ENCODE data around the gene FAM136A. TPM values are rescaled to one million over a fixed set of nuclear protein-coding genes. Genes with fewer than 3 reads are reported as not detected.
"Not testable (repeated sequence)": the region's sequence is repeated elsewhere in the genome, so short reads cannot be mapped to it uniquely, and the experiment has no call there.

The FAM136A gene
- total RNA-seq, 1 donor from 2014 or later, result 26.0 TPM

DNA sequence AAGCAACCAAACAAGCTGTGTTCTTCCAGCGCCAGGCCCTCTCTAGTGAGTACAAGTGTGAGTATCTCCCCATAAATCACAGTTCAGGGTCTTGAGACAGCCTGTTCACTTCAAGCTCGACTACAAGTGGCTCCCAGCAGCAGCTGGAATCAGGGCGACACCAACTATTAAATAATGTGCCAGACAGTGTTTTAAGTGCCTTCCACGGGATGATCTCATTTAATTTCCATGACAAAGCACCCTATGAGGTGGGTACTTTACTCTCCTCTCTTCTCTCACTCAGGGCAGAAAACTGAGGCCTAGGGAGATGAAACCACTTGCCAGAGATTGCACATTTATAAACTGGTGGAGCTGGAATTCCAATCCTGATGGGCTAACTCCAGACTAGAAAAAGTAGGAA lies 2.6 kb upstream of the FAM136A start:
- intact Hi-C loops (cut with DNase I), result loop anchor here (1.0 to 5.0 kb wide), 4 partner anchors 57 to 392 kb away; partner anchors contain the start of genes C2orf42 and TIA1
- DNase-seq (ENCODE audit: missing footprints) (no peak), ATAC-seq (no peak)

DNA sequence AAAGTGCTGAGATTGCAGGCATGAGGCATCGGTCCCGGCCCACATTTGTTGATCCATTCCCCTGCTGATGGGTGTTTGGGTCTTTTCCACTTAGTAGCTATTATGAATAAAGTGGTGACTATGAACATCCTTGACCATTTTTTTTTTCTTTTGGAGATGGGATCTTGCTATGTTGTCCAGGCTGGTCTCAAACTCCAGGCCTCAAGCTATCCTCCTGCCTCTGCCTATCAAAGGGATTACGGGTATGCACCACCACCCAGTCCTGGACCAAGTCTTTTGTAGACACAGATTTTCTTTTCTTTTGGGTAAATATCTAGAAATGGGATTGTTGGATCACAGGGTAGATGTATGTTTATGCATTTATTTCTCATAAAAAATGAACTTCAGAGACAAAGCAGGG lies 1.3 kb upstream of the FAM136A start:
- intact Hi-C loops (cut with DNase I), result loop anchor here (5.0 kb wide), 3 partner anchors 56 to 391 kb away; partner anchors contain the start of genes C2orf42 and TIA1
- ATAC-seq (no peak), DNase-seq (ENCODE audit: missing footprints) (no peak)

DNA sequence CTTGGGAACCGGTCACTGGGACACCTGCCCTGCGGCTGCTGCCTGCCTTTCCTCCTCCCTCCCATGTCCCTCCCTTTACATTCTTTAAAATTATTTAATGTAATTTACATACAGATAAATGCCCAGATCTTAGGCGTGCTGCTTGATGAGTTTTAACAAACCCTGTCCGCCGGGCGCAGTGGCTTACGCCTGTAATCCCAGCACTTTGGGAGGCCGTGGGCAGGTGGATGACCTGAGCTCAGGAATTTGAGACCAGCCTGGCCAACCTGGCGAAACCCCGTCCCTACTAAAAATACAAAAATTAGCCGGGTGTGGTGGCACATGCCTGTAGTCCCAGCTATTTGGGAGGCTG lies 304 bp upstream of the FAM136A start:
- not testable (repeated sequence) for ATAC-seq; DNase-seq (ENCODE audit: missing footprints)
- intact Hi-C loops (cut with DNase I), result loop anchor here (5.0 kb wide), 3 partner anchors 55 to 390 kb away; partner anchors contain the start of genes C2orf42 and TIA1

DNA sequence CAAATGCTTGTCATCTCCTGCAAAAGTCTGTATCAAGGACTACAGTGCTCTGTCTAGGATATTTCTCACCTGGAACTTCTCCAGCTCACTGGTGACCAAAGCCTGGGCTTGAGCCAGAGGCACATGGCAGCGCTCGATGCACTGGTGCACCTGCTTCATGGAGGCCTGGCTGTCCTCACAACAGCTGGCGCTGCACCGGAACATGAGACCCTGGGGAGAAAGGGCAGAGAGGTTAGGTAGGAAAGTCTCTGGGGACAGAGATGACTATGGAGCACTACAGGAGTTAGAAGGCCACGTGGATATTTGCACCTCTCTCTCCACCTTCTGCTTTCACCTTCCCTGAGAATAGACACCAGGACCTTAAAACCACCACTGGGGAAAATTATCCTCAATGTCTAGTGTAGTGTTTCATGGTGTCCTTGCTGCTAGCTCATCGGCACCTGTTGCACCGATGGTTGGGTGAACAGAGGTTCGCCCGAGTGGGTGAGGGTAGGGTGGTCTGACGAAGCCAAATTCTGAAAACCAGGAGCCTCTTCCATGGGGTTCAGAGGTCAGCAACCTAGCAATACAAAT lies 1.0 kb downstream of the FAM136A start:
- intact Hi-C loops (cut with DNase I), result loop anchor here (5.0 kb wide), 3 partner anchors 54 to 389 kb away; partner anchors contain the start of genes C2orf42 and TIA1
- no peak for DNase-seq (ENCODE audit: missing footprints)
- no peak for ATAC-seq

DNA sequence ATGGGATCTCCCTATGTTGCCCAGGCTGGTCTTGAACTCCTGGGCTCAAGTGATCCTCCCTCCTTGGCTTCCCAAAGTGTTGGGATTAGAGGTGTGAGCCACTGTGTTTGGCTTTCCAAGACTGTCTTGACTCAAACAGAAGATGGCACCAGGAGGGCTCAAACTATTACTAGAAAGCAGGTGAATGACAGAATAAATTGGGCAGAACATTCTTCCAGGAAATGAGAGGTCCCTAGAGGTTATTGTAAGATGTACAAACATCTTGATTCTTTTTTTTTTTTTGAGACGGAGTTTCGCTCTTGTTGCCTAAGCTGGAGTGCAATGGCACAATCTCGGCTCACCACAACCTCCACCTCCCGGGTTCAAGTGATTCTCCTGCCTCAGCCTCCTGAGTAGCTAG lies 4.0 kb downstream of the FAM136A start:
- ATAC-seq; intact Hi-C loops (cut with DNase I); DNase-seq (ENCODE audit: missing footprints): not testable (repeated sequence)

DNA sequence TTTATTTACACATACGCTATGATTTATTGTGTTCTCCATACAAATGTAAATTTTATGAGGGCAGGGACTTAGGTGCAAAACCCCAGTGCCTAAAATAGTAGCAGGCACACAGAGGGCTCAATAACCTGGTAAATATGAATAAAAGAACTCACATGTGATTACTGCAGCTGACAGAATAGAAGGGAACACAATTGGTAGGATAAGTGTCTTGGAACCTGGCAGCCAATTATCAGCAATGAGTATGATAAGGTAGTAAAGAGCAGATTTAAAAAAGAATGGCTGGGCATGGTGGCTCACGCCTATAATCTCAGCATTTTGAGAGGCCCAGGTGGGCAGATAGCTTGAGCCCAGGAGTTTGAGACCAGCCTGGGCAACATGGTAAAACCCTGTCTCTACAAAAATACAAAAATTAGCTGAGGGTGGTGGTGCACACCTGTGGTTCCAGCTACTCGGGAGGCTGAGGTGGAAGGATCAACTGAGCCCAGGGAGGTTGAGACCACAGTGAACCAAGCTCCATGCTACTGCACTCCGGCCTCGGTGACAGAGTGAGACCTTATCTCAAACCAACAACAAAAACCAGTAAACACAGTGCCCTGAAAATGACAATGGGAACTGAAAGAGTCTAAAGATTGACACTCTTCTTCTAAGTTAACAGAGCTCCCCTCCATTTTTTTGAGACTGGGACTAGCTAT lies 18.2 kb downstream of the FAM136A start:
- DNase-seq (ENCODE audit: missing footprints) (no peak), ATAC-seq (peak; percentile 49)
- intact Hi-C loops (cut with DNase I), result no loop called here

DNA sequence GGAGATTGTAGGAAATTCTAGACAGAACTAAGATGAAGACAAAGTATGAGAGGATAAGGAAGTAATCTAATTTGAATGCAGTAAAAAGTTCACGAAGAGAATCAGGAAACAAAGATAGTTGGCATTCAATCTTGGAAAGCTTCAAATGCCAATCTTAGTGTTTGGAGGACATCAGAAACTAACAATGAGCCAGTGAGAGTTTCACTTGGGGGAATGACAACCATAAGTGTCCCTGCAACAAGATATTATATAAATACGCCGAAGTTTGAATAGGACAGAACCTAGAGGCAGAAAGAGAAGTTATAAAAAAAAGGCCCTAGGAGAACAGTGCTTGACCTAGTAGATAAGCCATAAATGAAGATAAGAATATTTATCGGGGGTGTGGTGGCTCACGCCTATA lies 19.4 kb downstream of the FAM136A start:
- intact Hi-C loops (cut with DNase I), result no loop called here
- ATAC-seq, result peak; percentile 38
- no peak for DNase-seq (ENCODE audit: missing footprints)

DNA sequence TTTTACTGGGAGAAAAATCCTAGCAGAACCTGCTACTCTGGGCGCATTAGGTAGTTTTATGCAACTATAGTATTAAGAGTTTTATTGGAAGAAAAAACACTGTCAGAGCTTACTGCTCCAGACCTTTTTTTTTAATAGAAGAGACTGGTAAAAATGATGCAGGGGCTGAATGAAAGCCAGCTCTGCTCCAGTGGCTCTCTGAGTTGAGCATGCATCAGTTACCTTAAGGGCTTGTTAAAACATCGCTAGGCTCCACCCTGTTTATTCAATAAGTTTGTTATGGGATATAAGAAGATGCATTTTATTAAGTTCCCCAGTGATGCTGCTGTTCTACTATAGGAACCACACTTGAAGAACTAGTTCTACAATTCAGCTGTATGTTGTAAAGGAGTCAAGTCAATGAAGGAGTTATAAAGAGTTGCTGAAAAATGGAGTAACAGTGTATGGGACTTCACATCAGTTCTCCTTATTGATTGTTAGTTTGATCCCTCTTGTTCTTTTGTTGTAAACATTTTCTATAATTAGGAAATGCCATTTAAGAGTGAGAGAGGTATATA lies 21.5 kb downstream of the FAM136A start:
- DNase-seq (ENCODE audit: missing footprints) (no peak), ATAC-seq (no peak)
- intact Hi-C loops (cut with DNase I), result no loop called here

DNA sequence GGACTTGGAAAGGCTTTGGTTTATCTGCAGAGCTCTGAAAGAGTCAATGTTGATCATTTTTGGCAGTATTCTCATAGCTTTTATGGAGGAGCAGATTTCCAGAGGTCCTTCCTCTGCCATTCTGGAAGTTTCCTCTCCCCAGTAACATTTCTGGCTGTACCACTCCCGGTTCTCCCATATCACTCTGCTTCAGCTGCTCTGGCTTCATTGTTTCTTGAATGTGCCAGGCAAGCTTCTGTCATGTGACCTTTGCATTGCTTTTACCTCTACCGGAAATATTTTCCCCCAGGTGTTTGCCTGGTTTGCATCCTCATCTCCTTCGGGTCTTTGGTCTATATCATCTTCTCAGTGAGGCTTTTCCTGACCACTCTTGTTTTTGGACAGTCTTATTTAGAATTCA lies 31.5 kb downstream of the FAM136A start:
- ATAC-seq, result no peak
- intact Hi-C loops (cut with DNase I), result no loop called here
- no peak for DNase-seq (ENCODE audit: missing footprints)

DNA sequence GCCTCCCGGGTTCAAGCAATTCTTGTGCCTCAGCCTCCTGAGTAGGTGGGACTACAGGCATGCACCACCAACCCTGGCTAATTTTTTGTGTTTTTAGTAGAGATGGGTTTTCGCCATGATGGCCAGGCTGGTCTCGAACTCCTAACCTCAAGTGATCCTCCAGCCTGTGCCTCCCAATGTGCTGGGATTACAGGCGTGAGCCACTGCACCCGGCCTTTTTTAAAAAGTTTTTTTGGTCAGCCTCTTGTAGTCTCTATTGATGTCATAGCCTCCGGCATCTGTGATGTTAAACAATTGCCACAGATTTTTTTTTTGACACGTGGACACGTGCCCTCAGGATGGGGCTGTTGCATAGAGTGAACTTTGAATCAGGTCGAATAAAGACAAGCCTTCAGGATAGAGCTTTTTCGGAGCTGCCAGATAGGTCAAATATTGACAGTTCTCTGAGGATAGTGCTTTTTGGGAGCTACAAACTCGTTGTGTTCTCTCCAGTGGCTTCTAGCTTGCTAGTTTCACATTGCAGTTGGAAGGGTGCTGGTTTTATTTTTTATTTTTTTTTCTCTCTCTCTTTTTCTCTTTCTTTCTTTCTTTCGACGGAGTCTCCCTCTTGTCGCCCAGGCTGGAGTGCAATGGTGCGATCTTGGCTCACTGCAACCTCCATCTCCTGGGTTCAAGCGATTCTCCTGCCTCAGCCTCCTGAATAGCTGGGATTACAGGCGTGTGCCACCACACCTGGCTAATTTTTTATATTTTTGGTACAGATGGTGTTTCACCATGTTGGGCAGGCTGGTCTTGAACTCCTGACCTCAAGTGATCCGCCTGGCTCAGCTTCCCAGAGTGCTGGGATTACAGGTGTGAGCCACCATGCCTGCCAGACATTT lies 32.2 kb downstream of the FAM136A start:
- DNase-seq (ENCODE audit: missing footprints); intact Hi-C loops (cut with DNase I); ATAC-seq: not testable (repeated sequence)

DNA sequence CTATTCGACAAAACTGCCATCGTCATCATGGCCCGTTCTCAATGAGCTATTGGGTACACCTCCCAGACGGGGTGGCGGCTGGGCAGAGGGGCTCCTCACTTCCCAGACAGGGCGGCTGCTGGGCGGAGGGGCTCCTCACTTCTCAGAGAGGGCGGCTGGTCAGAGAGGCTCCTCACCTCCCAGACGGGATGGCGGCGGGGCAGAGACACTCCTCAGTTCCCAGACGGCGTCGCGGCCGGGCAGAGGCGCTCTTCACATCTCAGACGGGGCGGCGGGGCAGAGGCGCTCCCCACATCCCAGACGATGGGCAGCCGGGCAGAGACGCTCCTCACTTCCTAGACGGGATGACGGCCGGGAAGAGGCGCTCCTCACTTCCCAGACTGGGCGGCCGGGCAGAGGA lies 34.9 kb downstream of the FAM136A start:
- ATAC-seq; DNase-seq (ENCODE audit: missing footprints); intact Hi-C loops (cut with DNase I): not testable (repeated sequence)

DNA sequence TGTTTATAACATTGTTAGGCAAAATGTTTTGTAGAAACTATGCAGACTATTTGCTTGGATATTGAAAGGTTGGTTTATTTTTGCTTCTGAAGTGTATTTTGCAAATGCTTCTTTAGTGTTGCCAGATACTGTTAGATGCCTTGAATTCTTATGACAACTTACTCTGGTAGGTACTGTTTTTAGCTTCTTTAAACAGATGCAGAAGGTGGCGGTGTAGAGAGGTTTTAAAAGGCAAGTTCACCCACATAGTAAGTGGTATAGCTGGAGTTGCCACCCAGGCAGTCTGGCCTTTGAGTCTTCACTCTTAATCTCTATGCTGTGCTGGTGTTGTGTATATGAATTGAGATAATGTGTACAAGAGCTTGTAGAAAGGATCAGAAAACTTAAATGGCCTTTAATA lies 40.4 kb downstream of the FAM136A start:
- ATAC-seq (no peak), DNase-seq (ENCODE audit: missing footprints) (no peak)
- intact Hi-C loops (cut with DNase I), result no loop called here

DNA sequence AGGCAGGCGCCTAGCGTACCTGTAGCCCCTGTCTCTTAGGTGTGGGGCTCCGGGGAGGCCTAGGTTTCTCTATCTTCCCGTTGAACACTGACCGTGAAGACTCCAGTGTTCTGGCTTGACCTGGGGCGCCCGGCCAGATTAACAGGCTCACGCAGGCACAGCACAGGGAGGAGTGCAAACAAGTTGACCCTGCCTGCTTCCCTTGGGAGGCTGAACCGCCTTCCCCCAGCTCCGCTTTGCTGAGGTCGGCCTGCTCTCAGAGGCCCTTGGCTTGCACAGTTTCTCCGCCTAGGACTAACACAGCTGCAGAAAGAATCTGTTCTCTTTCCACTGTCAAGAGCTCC lies 43.4 kb downstream of the FAM136A start:
- ATAC-seq, result peak; percentile 80
- DNase-seq (ENCODE audit: missing footprints), result peak; percentile 90
- intact Hi-C loops (cut with DNase I), result loop anchor here (2.0 to 5.0 kb wide), 2 partner anchors 34 to 346 kb away; partner anchors contain the start of gene SNRPG

DNA sequence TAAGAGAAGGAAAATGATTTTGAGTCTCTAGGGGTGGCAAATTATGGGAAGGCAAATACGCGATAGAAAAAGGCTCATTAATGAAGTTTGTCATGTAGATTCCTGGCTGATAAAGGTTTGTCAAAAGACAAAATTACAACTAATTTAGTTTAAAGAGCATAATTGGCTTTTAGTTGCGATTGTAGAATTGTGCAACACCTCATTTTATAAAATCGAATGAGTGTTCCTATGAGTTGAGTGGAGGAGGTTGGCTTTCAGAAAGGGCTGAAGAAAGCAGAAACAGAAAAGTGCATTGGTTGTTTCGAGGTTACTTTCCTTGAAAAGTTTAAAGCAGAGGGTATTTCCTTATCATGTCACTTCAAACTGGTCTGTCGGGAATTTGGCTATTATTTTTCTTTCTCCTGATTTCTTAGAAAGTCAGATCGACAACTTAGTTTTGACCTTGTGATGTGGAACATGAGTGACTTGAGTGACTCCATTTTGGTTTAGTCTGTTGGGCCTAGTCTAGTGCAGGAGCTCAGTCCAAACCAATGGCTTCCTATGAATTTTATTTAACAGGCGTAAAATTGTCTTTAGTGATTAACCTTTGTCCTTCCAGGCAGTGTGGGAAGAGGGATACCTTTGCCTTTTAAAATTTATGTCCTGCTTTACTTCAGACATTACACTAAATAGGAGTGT lies 46.1 kb downstream of the FAM136A start:
- DNase-seq (ENCODE audit: missing footprints) (no peak), ATAC-seq (no peak)
- intact Hi-C loops (cut with DNase I), result loop anchor here (5.0 kb wide), 1 partner anchor 343 kb away; no protein-coding TSS in a partner anchor

DNA sequence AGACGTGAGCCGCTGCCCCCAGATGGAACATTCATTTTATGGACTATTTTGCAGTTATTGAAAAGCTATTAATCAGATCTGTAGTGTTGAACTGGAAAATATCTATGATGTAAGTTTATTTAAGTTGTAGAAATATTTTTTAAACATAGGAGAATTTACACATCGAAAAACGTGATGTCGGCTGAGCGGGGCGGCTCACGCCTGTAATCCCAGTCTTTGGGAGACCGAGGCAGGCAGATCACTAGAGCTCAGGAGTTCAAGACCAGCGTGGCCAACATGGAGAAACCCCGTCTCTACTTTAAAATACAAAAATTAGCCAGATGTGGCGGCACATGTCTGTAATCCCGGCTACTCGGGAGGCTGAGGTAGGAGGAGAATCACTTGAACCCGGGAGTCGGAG lies 51.4 kb downstream of the FAM136A start:
- DNase-seq (ENCODE audit: missing footprints), result no peak
- intact Hi-C loops (cut with DNase I), result no loop called here
- ATAC-seq, result no peak

DNA sequence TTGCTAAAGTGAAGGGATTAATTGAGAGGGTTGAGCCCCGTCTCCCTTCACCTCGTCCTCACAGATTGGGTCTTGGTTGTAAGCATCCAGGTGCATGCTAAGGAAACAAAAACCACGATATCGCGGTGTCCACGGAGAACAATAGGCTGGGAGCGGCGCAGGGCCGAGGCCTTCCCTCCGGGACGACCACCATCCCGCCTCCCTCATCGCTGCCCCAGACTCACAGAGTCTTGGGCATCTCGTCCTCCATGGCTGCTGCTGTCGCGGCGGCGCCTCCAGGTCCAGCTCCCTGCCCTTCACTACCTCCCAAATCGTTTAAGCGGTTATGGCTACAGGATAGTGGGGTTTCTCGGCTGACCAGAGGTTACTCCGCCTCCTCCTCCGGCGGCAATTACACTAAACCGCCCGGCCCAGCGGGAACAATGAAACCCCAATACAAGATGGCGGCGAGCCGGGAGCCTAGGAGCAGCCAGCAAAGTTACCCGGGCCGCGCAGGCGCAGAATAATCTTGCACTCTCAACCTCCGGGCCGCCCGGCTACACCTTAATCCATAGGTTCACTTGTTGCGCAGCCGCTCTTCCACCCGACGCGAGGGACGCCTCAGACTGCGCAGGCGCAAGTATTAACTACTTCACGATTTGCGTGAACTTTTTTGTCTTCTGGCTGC lies 53.6 kb downstream of the FAM136A start, which contains the start of gene TIA1:
Gene TIA1, minus strand, starts transcription at position 448 of the 667 bp plus-strand sequence. Its CDS starts 198 bp downstream, at position 250.
- ATAC-seq, result peak; percentile 99
- DNase-seq (ENCODE audit: missing footprints), result peak; percentile 100
- intact Hi-C loops (cut with DNase I), result loop anchor here (5.0 kb wide), 1 partner anchor 54 kb away; the partner anchor contains the start of gene FAM136A

DNA sequence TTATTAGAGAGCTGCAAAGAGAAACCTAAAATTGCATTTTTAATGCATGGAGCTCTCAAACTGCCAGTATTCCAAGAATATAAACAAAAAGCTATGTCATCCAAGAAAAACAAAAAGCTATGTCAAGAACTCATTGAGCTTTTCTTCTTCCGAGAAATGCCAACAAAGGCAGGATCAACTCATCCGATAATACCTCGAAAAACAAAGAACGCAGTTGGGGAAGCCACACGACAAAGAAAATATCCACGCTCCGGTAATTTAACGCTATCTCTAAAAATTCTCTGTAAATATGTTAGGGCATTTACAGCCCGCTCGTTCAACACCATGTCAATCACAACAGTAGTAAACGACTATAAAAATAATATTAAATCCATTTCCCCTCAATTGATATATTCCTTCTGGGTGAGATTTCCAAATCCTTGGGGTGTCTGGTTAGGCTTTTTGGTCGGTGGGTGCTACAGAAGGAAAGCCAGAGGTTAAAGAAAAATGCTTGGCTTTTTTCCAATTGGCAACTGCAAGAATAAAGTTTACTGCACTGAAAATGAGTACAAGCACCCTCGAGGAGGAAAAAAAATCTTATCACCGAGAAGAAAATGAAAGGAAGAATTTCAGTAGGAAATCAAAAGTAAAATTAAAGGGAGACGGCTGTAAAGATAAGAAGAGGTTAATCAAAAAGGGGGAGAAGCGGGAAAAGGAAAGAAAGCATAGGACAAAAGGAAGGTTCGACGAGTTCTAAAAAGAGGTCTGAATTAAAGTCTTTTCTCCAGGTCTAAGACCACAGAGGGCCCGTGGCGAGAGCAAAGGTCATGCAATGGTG lies 54.3 kb downstream of the FAM136A start:
- intact Hi-C loops (cut with DNase I), result loop anchor here (1.0 to 5.0 kb wide), 2 partner anchors 55 to 57 kb away; partner anchors contain the start of gene FAM136A
- ATAC-seq, result no peak
- no peak for DNase-seq (ENCODE audit: missing footprints)

Data from Right ventricle myocardium inferior (tissue), 1 donor.